Vagina (tissue), 2 donors: ENCODE data around the gene KLHDC7B.

ENCODE experiments used
- CTCF ChIP-seq, 3 experiments: fragments of 450-650 bp in 2 of 3; fragments of 200-600 bp in 1 of 3; sonication (generic) in 1 of 3; IDR thresholded peaks; one replicate each; pipeline ENCODE4 v1.5.1; 2017 to 2019; ENCODE audit warnings: antibody characterized with exemption in 3 of 3, mild to moderate bottlenecking in 2 of 3, moderate library complexity in 2 of 3
- POLR2A ChIP-seq, 2 donors: fragments of 450-650 bp; IDR thresholded peaks; one replicate each; pipeline ENCODE4 v1.6.1; 2017; ENCODE audit warnings: antibody characterized with exemption in 2 of 2, mild to moderate bottlenecking in 2 of 2, moderate library complexity in 2 of 2

GRCh38 chr22:50577697-50577986 is 31.9 kb downstream of the KLHDC7B start:
- no peak for TF ChIP-seq POLR2A (IDR thresholded peaks at IDR 0.05)
- TF ChIP-seq CTCF (IDR thresholded peaks at IDR 0.05) = no peak
